Fibroblast of lung (primary cell): ENCODE measurements around the gene RALGDS. TPM values are rescaled to one million over a fixed set of nuclear protein-coding genes. Genes with fewer than 3 reads are reported as not detected.

Source experiments
- DNase-seq, 2 donors: peaks; one replicate each; pipeline versions ENCODE4 v3.0.0 to v3.0.0-alpha.2; 2010; ENCODE audit warnings: low read depth in 2 of 2
- H2AFZ ChIP-seq: 2 replicates; pipeline ENCODE4 v1.5.1; 2012; ENCODE audit warnings: low read length, control low read depth, inconsistent platforms
- H3K27ac ChIP-seq: 2 replicates; pipeline ENCODE4 v1.5.1; 2011; ENCODE audit warnings: low read length, control low read depth; ENCODE audit not compliant: insufficient read depth
- H3K27me3 ChIP-seq: 2 replicates; pipeline ENCODE4 v1.5.1; 2011; ENCODE audit warnings: mild to moderate bottlenecking, low read length; ENCODE audit not compliant: control insufficient read depth, insufficient read depth
- H3K36me3 ChIP-seq: 2 replicates; pipeline ENCODE4 v1.5.1; 2011; ENCODE audit warnings: low read length; ENCODE audit not compliant: control insufficient read depth, insufficient read depth
- H3K4me1 ChIP-seq: 2 replicates; pipeline ENCODE4 v1.5.1; 2011; ENCODE audit warnings: low read length; ENCODE audit not compliant: control insufficient read depth, insufficient read depth; ENCODE audit errors: extremely low read depth
- H3K4me2 ChIP-seq: 2 replicates; pipeline ENCODE4 v1.5.1; 2011; ENCODE audit warnings: low read length, control low read depth; ENCODE audit not compliant: insufficient read depth; ENCODE audit errors: extremely low read depth
- H3K4me3 ChIP-seq, 4 experiments: fragments of 200-600 bp in 1 of 4; sonication (generic) in 1 of 4; replicated peaks in 1 of 4; 2 replicates each; pipeline ENCODE4 v1.5.1; 2011 to 2016; ENCODE audit warnings: low read length in 4 of 4, low read depth in 3 of 4, mild to moderate bottlenecking in 3 of 4, control low read depth in 2 of 4, inconsistent platforms in 1 of 4, mixed read lengths in 1 of 4; ENCODE audit not compliant: insufficient read depth in 1 of 4; ENCODE audit errors: control extremely low read depth in 1 of 4
- H3K79me2 ChIP-seq: 2 replicates; pipeline ENCODE4 v1.5.1; 2012; ENCODE audit warnings: mild to moderate bottlenecking, low read length, inconsistent platforms; ENCODE audit not compliant: control insufficient read depth, insufficient read depth
- H3K9ac ChIP-seq: 2 replicates; pipeline ENCODE4 v1.5.1; 2011; ENCODE audit warnings: mild to moderate bottlenecking, low read length, control low read depth; ENCODE audit not compliant: insufficient read depth
- H3K9me3 ChIP-seq: 2 replicates; pipeline ENCODE4 v1.5.1; 2012; ENCODE audit warnings: low read depth, low read length; ENCODE audit not compliant: control insufficient read depth, insufficient read depth
- H4K20me1 ChIP-seq: 2 replicates; pipeline ENCODE4 v1.5.1; 2011; ENCODE audit warnings: low read length; ENCODE audit not compliant: control insufficient read depth, insufficient read depth; ENCODE audit errors: extremely low read depth
- EZH2 ChIP-seq: IDR thresholded peaks from 2 replicates; pipeline ENCODE4 v1.5.1; 2012; ENCODE audit warnings: low read length, control low read depth, mild to moderate bottlenecking; ENCODE audit errors: missing control alignments
- polyA plus RNA-seq, 2 donors: library from polyadenylated mRNA; depleted of rRNA in 1 of 2; stranded (reverse) in 1 of 2; unstranded in 1 of 2; fragments of >200 nt; gene quantifications; 2 replicates each; pipeline ENCODE4 v1.2.1, GENCODE V29; 2011 to 2012; ENCODE audit warnings: missing spikeins in 1 of 2
- total RNA-seq: library from RNA; depleted of rRNA; stranded (reverse); fragments of >200 nt; gene quantifications from 2 replicates; pipeline ENCODE4 v1.2.1, GENCODE V29; 2014
- TF ChIP-seq, protein P1 (sequence below), 2 donors: IDR thresholded peaks in 1 of 2; conservative IDR thresholded peaks in 1 of 2; 1 replicate in 1 of 2; 2 replicates in 1 of 2; pipeline ENCODE4 v1.5.1; 2011 to 2012; ENCODE audit warnings: low read length in 2 of 2, control low read depth in 1 of 2, inconsistent platforms in 1 of 2, low read depth in 1 of 2, mild to moderate bottlenecking in 1 of 2

The RALGDS gene
- total and polyA plus RNA-seq, 2 donors (not counting 1 experiment from before 2014, with no cell fraction given), result 16.6 to 23.6 TPM

GRCh38 chr9:133113949-133114885 is 6.8 kb downstream of the RALGDS start:
- Histone ChIP-seq H4K20me1 (no peaks in the 10 kb centered on the region), H3K27me3 (no peaks in the 10 kb centered on the region), H3K9me3 (no peaks in the 10 kb centered on the region), H3K36me3 (peaks cover 2% of the 10 kb centered on the region), H3K9ac (no peak overlapping the region), H3K4me3 (no peak overlapping the region), H3K4me2 (no peak overlapping the region), H3K79me2 (peaks cover 4% of the 10 kb centered on the region), H3K4me1 (peaks cover 9% of the 10 kb centered on the region), H3K27ac (no peak overlapping the region), H2AFZ (no peak overlapping the region)
- TF ChIP-seq, protein P1, sequence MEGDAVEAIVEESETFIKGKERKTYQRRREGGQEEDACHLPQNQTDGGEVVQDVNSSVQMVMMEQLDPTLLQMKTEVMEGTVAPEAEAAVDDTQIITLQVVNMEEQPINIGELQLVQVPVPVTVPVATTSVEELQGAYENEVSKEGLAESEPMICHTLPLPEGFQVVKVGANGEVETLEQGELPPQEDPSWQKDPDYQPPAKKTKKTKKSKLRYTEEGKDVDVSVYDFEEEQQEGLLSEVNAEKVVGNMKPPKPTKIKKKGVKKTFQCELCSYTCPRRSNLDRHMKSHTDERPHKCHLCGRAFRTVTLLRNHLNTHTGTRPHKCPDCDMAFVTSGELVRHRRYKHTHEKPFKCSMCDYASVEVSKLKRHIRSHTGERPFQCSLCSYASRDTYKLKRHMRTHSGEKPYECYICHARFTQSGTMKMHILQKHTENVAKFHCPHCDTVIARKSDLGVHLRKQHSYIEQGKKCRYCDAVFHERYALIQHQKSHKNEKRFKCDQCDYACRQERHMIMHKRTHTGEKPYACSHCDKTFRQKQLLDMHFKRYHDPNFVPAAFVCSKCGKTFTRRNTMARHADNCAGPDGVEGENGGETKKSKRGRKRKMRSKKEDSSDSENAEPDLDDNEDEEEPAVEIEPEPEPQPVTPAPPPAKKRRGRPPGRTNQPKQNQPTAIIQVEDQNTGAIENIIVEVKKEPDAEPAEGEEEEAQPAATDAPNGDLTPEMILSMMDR (conservative IDR thresholded peaks at IDR 0.05 in 1 of 2, IDR thresholded peaks at IDR 0.05 in 1 of 2; ENCODE audit: low read depth in 1 of 2, low read length in 2 of 2), result no peak
- no peak for TF ChIP-seq EZH2
- peak; percentile 27 to 47 for DNase-seq

GRCh38 chr9:133113163-133113948 is 7.7 kb downstream of the RALGDS start:
- Histone ChIP-seq H2AFZ (no peak overlapping the region), H3K4me2 (no peak overlapping the region), H4K20me1 (no peaks in the 10 kb centered on the region), H3K9ac (no peak overlapping the region), H3K27ac (no peak overlapping the region), H3K27me3 (no peaks in the 10 kb centered on the region), H3K79me2 (no peaks in the 10 kb centered on the region), H3K36me3 (peaks cover 2% of the 10 kb centered on the region), H3K4me3 (no peak overlapping the region), H3K4me1 (peaks cover 9% of the 10 kb centered on the region), H3K9me3 (no peaks in the 10 kb centered on the region)
- DNase-seq, result peak in 1 of 2 donors; percentile 89
- no peak for TF ChIP-seq EZH2
- TF ChIP-seq, protein P1 (conservative IDR thresholded peaks at IDR 0.05 in 1 of 2, IDR thresholded peaks at IDR 0.05 in 1 of 2; ENCODE audit: low read depth in 1 of 2, low read length in 2 of 2), result no peak

- TF ChIP-seq, protein P1 (conservative IDR thresholded peaks at IDR 0.05 in 1 of 2, IDR thresholded peaks at IDR 0.05 in 1 of 2; ENCODE audit: low read depth in 1 of 2, low read length in 2 of 2), result no peak
- TF ChIP-seq EZH2, result no peak
- no peak overlapping the region for H3K27ac ChIP-seq
- no peak overlapping the region for H3K4me3 ChIP-seq
- peaks cover 6% of the 10 kb centered on the region for H3K36me3 ChIP-seq
- no peaks in the 10 kb centered on the region for H3K79me2 ChIP-seq
- DNase-seq, result no peak
- H3K9ac ChIP-seq, result no peak overlapping the region
- no peak overlapping the region for H3K4me2 ChIP-seq
- H3K9me3 ChIP-seq, result no peaks in the 10 kb centered on the region
- H3K27me3 ChIP-seq, result no peaks in the 10 kb centered on the region
- no peak overlapping the region for H2AFZ ChIP-seq
- H4K20me1 ChIP-seq, result no peaks in the 10 kb centered on the region
- peaks cover 9% of the 10 kb centered on the region for H3K4me1 ChIP-seq
Observed at GRCh38 chr9:133112663-133113026, 8.4 kb downstream of the RALGDS start.
